Mesothelial cell of epicardium (in vitro differentiated cells): Measurements from ENCODE around the gene HNRNPR. TPM values are rescaled to one million over a fixed set of nuclear protein-coding genes. Genes with fewer than 3 reads are reported as not detected.
"Not testable (repeated sequence)": the region's sequence is repeated elsewhere in the genome, so short reads cannot be mapped to it uniquely, and the experiment has no call there.

Experiments used
- DNase-seq, 2 experiments: peaks; one replicate each; pipeline ENCODE4 v3.0.0; 2021; ENCODE audit warnings: low spot score in 2 of 2; ENCODE audit not compliant: unreplicated experiment in 2 of 2
- H3K27ac Mint-ChIP-seq: 2 replicates; pipeline ENCODE4 v1.8.0; 2021; ENCODE audit warnings: mixed read lengths
- H3K27me3 Mint-ChIP-seq: 2 replicates; pipeline ENCODE4 v1.8.0; 2021; ENCODE audit warnings: low read depth, mixed read lengths
- H3K36me3 Mint-ChIP-seq: 2 replicates; pipeline ENCODE4 v1.8.0; 2021; ENCODE audit warnings: mixed read lengths
- H3K4me1 Mint-ChIP-seq: 2 replicates; pipeline ENCODE4 v1.8.0; 2021; ENCODE audit warnings: mixed read lengths
- H3K4me3 Mint-ChIP-seq: 2 replicates; pipeline ENCODE4 v1.8.0; 2021; ENCODE audit warnings: mild to moderate bottlenecking, moderate library complexity, mixed read lengths
- H3K9me3 Mint-ChIP-seq: 2 replicates; pipeline ENCODE4 v1.8.0; 2021; ENCODE audit warnings: mixed read lengths
- CTCF ChIP-seq: fragments of 200-600 bp; sonication (generic); IDR thresholded peaks from one replicate; pipeline ENCODE4 v1.5.0; 2021; ENCODE audit warnings: antibody characterized with exemption; ENCODE audit not compliant: unreplicated experiment
- total RNA-seq: library from RNA; stranded (reverse); gene quantifications from 3 replicates; pipeline ENCODE4 v1.2.1, GENCODE V29; 2021

The HNRNPR gene
- total RNA-seq, 1 donor from 2014 or later = 199 TPM

- TF ChIP-seq CTCF = no peak
- Mint-ChIP-seq H3K36me3 (no peaks in the 10 kb centered on the region), H3K4me1 (peaks cover 7% of the 10 kb centered on the region), H3K27me3 (peaks cover 8% of the 10 kb centered on the region), H3K27ac (no peak overlapping the region), H3K9me3 (no peaks in the 10 kb centered on the region), H3K4me3 (no peak overlapping the region)
- no peak for DNase-seq
These were observed 70.5 kb downstream of the HNRNPR start for GRCh38 chr1:23273450-23274133.

- no peaks in the 10 kb centered on the region for H3K4me1 Mint-ChIP-seq
- no peak overlapping the region for H3K4me3 Mint-ChIP-seq
- DNase-seq = no peak
- no peak overlapping the region for H3K27ac Mint-ChIP-seq
- H3K9me3 Mint-ChIP-seq = no peaks in the 10 kb centered on the region
- peaks cover 4% of the 10 kb centered on the region for H3K27me3 Mint-ChIP-seq
- no peaks in the 10 kb centered on the region for H3K36me3 Mint-ChIP-seq
- TF ChIP-seq CTCF = no peak
These were observed 80.7 kb downstream of the HNRNPR start for GRCh38 chr1:23263380-23263887.

- DNase-seq, H3K9me3 Mint-ChIP-seq, H3K4me3 Mint-ChIP-seq, H3K36me3 Mint-ChIP-seq, H3K4me1 Mint-ChIP-seq, H3K27me3 Mint-ChIP-seq, H3K27ac Mint-ChIP-seq: not testable (repeated sequence)
These were observed 86.0 kb downstream of the HNRNPR start for GRCh38 chr1:23258082-23258481.

- H3K36me3 Mint-ChIP-seq, H3K27ac Mint-ChIP-seq, H3K9me3 Mint-ChIP-seq, H3K4me1 Mint-ChIP-seq, DNase-seq, H3K4me3 Mint-ChIP-seq, H3K27me3 Mint-ChIP-seq: not testable (repeated sequence)
These were observed 86.7 kb downstream of the HNRNPR start for GRCh38 chr1:23257371-23257770.

Other genes with a start within 250 kb of the HNRNPR start
- 67.6 to 71.9 TPM (median 69.4 TPM) in 3 replicates for gene LUZP1, start 175.4 kb downstream of the HNRNPR start, total RNA-seq
- gene HTR1D, start 126.8 kb downstream of the HNRNPR start, total RNA-seq = 0.09 to 0.18 TPM in 2 of 3 replicates, not detected in the other
- gene ZNF436, start 25.6 kb upstream of the HNRNPR start, total RNA-seq = 33.7 to 35.7 TPM (median 34.6 TPM) in 3 replicates
- 8.0 to 10.0 TPM (median 9.9 TPM) in 3 replicates for gene TCEA3, start 80.5 kb upstream of the HNRNPR start, total RNA-seq
- 87.7 to 96.6 TPM (median 95.8 TPM) in 3 replicates for gene ASAP3, start 139.9 kb upstream of the HNRNPR start, total RNA-seq
- 4.2 to 5.7 TPM (median 4.8 TPM) in 3 replicates for gene E2F2, start 186.9 kb upstream of the HNRNPR start, total RNA-seq
- 456 to 487 TPM (median 468 TPM) in 3 replicates for gene ID3, start 215.2 kb upstream of the HNRNPR start, total RNA-seq